ENCODE measurements around the gene ASPDH. TPM values are rescaled to one million over a fixed set of nuclear protein-coding genes. Genes with fewer than 3 reads are reported as not detected.

ASPDH gene
- total RNA-seq, 2 experiments from 2014 or later, result not detected

DNA sequence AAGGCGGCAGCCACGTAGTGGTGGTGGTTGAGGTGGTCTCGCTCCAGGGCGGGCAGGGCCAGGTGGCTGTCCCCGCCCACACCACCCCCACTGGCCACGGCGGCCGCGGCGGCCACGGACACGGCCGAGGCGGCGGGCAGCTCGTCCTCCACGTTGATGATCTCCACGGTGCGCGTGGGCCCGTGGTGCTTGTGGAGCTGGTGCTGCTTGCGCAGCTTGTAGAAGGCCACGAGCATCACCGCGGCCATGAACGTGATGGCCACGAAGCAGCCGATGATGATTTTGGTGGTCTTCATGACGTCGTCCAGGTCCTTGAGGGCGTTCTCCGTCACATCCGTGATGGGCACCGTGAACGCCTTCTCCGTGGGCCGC, 4.0 kb upstream of the ASPDH start:
- no peak for DNase-seq
- H3K4me1 Mint-ChIP-seq (ENCODE audit: low read depth), result no peaks in the 10 kb centered on the region
- Histone ChIP-seq H3K4me3 (ENCODE audit: low read length) (no peak overlapping the region), H3K36me3 (ENCODE audit: insufficient read depth, low read length) (no peaks in the 10 kb centered on the region), H3K4me1 (ENCODE audit: insufficient read depth, low read length) (no peaks in the 10 kb centered on the region), H3K27me3 (ENCODE audit: control insufficient read depth in 1 of 2, insufficient read depth in 2 of 2, low read length in 2 of 2) (peaks cover 0 to 4% of the 10 kb centered on the region in 2 experiments), H3K9me3 (ENCODE audit: control insufficient read depth in 1 of 2, insufficient read depth in 1 of 2, low read length in 2 of 2) (peaks cover 0 to 17% of the 10 kb centered on the region in 2 experiments), H3K27ac (ENCODE audit: low read depth in 1 of 2, low read length in 2 of 2) (no peak overlapping the region)
- no peaks in the 10 kb centered on the region for H3K9me3 Mint-ChIP-seq
- H3K27me3 Mint-ChIP-seq, result peaks cover 10% of the 10 kb centered on the region
- H3K36me3 Mint-ChIP-seq (ENCODE audit: low read depth), result no peaks in the 10 kb centered on the region
- ATAC-seq (ENCODE audit: poor library complexity), result no peak
- intact Hi-C loops (cut with DNase I, micrococcal nuclease), result no loop called here
- no peak overlapping the region for H3K27ac Mint-ChIP-seq
- TF ChIP-seq, protein P1, sequence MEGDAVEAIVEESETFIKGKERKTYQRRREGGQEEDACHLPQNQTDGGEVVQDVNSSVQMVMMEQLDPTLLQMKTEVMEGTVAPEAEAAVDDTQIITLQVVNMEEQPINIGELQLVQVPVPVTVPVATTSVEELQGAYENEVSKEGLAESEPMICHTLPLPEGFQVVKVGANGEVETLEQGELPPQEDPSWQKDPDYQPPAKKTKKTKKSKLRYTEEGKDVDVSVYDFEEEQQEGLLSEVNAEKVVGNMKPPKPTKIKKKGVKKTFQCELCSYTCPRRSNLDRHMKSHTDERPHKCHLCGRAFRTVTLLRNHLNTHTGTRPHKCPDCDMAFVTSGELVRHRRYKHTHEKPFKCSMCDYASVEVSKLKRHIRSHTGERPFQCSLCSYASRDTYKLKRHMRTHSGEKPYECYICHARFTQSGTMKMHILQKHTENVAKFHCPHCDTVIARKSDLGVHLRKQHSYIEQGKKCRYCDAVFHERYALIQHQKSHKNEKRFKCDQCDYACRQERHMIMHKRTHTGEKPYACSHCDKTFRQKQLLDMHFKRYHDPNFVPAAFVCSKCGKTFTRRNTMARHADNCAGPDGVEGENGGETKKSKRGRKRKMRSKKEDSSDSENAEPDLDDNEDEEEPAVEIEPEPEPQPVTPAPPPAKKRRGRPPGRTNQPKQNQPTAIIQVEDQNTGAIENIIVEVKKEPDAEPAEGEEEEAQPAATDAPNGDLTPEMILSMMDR (IDR thresholded peaks at IDR 0.05), result no peak
- POLR2A ChIA-PET, result no interaction called here
- CTCF ChIA-PET, result no interaction called here
- H3K4me3 Mint-ChIP-seq, result no peak overlapping the region

DNA sequence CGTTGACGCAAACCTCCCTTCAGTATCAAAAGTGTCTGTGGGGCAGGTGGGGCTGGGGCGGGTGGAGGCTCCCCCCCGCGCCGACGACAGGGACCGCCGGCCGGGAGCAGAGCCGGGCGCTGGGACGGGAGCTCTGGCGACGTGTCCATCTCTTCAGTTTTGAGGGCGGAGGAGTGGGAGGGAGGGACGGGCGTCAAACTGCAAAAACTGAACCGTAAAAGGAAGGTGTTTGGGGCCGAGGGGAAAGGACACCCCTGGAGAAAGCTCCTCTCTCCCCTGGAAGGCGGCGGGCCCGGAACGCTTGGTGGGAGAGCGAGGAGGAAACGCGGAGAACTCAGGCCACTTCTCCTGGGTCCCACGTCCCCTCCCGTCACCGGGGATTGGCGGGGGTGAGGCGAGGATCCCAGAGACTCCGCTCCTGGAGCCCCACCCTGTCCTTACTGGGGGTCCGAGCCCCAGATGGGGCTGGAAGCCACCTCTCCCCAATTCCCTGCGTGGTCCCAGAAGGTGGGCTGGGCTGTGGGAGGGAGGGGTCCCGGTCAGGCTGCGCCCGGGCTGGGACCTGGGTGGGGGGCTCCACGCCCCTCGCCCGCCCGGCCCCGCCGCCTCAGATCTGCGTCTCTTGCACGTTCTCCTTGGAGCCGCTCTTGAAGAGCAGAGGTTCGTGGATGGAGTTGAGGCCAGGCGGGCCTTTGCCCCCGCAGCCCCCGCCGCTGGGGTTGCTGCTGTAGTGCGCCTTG, 3.4 kb upstream of the ASPDH start:
- Mint-ChIP-seq H3K27me3 (peaks cover 10% of the 10 kb centered on the region), H3K4me3 (no peak overlapping the region), H3K4me1 (ENCODE audit: low read depth) (no peaks in the 10 kb centered on the region), H3K36me3 (ENCODE audit: low read depth) (no peaks in the 10 kb centered on the region), H3K9me3 (no peaks in the 10 kb centered on the region), H3K27ac (no peak overlapping the region)
- ATAC-seq (ENCODE audit: poor library complexity) (no peak), DNase-seq (no peak)
- peaks cover 0 to 4% of the 10 kb centered on the region in 2 experiments for H3K27me3 ChIP-seq (ENCODE audit: control insufficient read depth in 1 of 2, insufficient read depth in 2 of 2, low read length in 2 of 2)
- intact Hi-C loops (cut with DNase I, micrococcal nuclease), result no loop called here
- POLR2A ChIA-PET, result no interaction called here
- CTCF ChIA-PET, result no interaction called here
- no peak overlapping the region for H3K4me3 ChIP-seq (ENCODE audit: low read length)
- no peaks in the 10 kb centered on the region for H3K36me3 ChIP-seq (ENCODE audit: insufficient read depth, low read length)
- peaks cover 2% of the 10 kb centered on the region for H3K4me1 ChIP-seq (ENCODE audit: insufficient read depth, low read length)
- TF ChIP-seq, protein P1 (IDR thresholded peaks at IDR 0.05), result no peak
- H3K27ac ChIP-seq (ENCODE audit: low read depth in 1 of 2, low read length in 2 of 2), result no peak overlapping the region
- peaks cover 0 to 22% of the 10 kb centered on the region in 2 experiments for H3K9me3 ChIP-seq (ENCODE audit: control insufficient read depth in 1 of 2, insufficient read depth in 1 of 2, low read length in 2 of 2)

DNA sequence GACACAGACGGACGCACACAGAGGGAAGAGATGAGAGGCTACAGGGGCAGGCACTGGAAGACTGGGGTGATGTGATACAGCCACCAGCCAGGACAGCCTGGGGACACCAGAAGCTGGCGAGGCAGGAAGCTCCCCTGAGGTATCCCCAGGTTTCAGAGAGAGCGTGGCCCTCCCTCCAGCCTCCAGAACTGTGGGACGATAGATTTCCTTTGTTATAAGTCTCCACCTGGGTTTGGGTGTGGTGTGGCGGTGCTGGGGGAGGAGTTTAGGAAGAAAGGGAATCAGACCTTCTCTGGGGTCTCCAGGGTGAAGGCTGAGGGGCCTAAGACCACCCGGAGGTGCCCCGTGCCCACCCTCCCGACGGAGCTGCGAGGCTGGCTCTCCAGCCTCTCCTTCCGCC, 2.7 kb upstream of the ASPDH start:
- Histone ChIP-seq H3K36me3 (ENCODE audit: insufficient read depth, low read length) (no peaks in the 10 kb centered on the region), H3K27ac (ENCODE audit: low read depth in 1 of 2, low read length in 2 of 2) (no peak overlapping the region), H3K9me3 (ENCODE audit: control insufficient read depth in 1 of 2, insufficient read depth in 1 of 2, low read length in 2 of 2) (peaks cover 0 to 25% of the 10 kb centered on the region in 2 experiments), H3K27me3 (ENCODE audit: control insufficient read depth in 1 of 2, insufficient read depth in 2 of 2, low read length in 2 of 2) (peaks cover 0 to 4% of the 10 kb centered on the region in 2 experiments), H3K4me3 (ENCODE audit: low read length) (no peak overlapping the region), H3K4me1 (ENCODE audit: insufficient read depth, low read length) (peaks cover 9% of the 10 kb centered on the region)
- Mint-ChIP-seq H3K4me1 (ENCODE audit: low read depth) (peaks cover 5% of the 10 kb centered on the region), H3K9me3 (no peaks in the 10 kb centered on the region), H3K36me3 (ENCODE audit: low read depth) (peaks cover 1% of the 10 kb centered on the region), H3K27ac (no peak overlapping the region), H3K4me3 (no peak overlapping the region), H3K27me3 (peaks cover 11% of the 10 kb centered on the region)
- no peak for ATAC-seq (ENCODE audit: poor library complexity)
- DNase-seq, result no peak
- intact Hi-C loops (cut with DNase I, micrococcal nuclease), result no loop called here
- POLR2A ChIA-PET, result no interaction called here
- TF ChIP-seq, protein P1 (IDR thresholded peaks at IDR 0.05), result no peak
- CTCF ChIA-PET, result no interaction called here
